ENCODE data around the gene NCS1.
A peak's percentile ranks its signal among the peaks of the same experiment; 100 is the strongest.

The NCS1 gene

GRCh38 chr9:130259044-130259443 lies 86.8 kb downstream of the NCS1 start:
- H3K4me3 ChIP-seq (ENCODE audit: low read length): no peak overlapping the region
- DNase-seq (ENCODE audit: low read depth): no peak
- TF ChIP-seq CTCF (IDR thresholded peaks at IDR 0.05; ENCODE audit: insufficient read depth, low read depth, low read length, missing control alignments): no peak

GRCh38 chr9:130260816-130261765 lies 88.9 kb downstream of the NCS1 start:
- TF ChIP-seq CTCF (IDR thresholded peaks at IDR 0.05; ENCODE audit: insufficient read depth, low read depth, low read length, missing control alignments): no peak
- DNase-seq (ENCODE audit: low read depth): no peak
- no peak overlapping the region for H3K4me3 ChIP-seq (ENCODE audit: low read length)

- no peak for TF ChIP-seq CTCF (IDR thresholded peaks at IDR 0.05; ENCODE audit: insufficient read depth, low read depth, low read length, missing control alignments)
- DNase-seq (ENCODE audit: low read depth): no peak
- no peak overlapping the region for H3K4me3 ChIP-seq (ENCODE audit: low read length)
Measured at GRCh38 chr9:130262061-130262745, 90.0 kb downstream of the NCS1 start.

- no peak overlapping the region for H3K4me3 ChIP-seq (ENCODE audit: low read length)
- no peak for TF ChIP-seq CTCF (IDR thresholded peaks at IDR 0.05; ENCODE audit: insufficient read depth, low read depth, low read length, missing control alignments)
- no peak for DNase-seq (ENCODE audit: low read depth)
Measured at GRCh38 chr9:130262771-130263170, 90.6 kb downstream of the NCS1 start.

GRCh38 chr9:130263601-130264413 lies 91.6 kb downstream of the NCS1 start:
- TF ChIP-seq CTCF (IDR thresholded peaks at IDR 0.05; ENCODE audit: insufficient read depth, low read depth, low read length, missing control alignments): no peak
- no peak overlapping the region for H3K4me3 ChIP-seq (ENCODE audit: low read length)
- peak; percentile 36 for DNase-seq (ENCODE audit: low read depth)

- no peak for DNase-seq (ENCODE audit: low read depth)
- no peak overlapping the region for H3K4me3 ChIP-seq (ENCODE audit: low read length)
- TF ChIP-seq CTCF (IDR thresholded peaks at IDR 0.05; ENCODE audit: insufficient read depth, low read depth, low read length, missing control alignments): no peak
Measured at GRCh38 chr9:130264414-130265350, 92.5 kb downstream of the NCS1 start.

Measured in epithelial cell of esophagus (primary cell).